Endothelial cell of umbilical vein (primary cell): ENCODE results near the gene PLAGL2. TPM values are rescaled to one million over a fixed set of nuclear protein-coding genes. Genes with fewer than 3 reads are reported as not detected.

Experiments used
- BruUV-seq: library from RNA; stranded (reverse); fragments of 400-500 nt; replicated peaks from 2 replicates; lab custom pipeline; 2021; lab: Mats Ljungman, UMichigan
- CTCF ChIA-PET: fragments of 300-600, 350-600 bp; sonication (Branson Sonifier 250); formaldehyde crosslinking; loops from one replicate; lab custom pipeline; 2021; ENCODE audit warnings: antibody characterized with exemption, inconsistent platforms; lab: Charles Lee
- POLR2A ChIA-PET: fragments of 300-600, 350-600 bp; sonication (Branson Sonifier 250); formaldehyde crosslinking; loops from one replicate; lab custom pipeline; 2021; ENCODE audit warnings: antibody characterized with exemption, inconsistent platforms; lab: Charles Lee
- DNase-seq: peaks from one replicate; pipeline ENCODE4 v3.0.0-alpha.2; 2011; ENCODE audit warnings: low read depth, low spot score
- FAIRE-seq: peaks from 2 replicates; lab custom pipeline; 2011; peaks lifted over from hg19 to GRCh38; lab: Jason Lieb, UNC
- H2AFZ ChIP-seq: 2 replicates; pipeline ENCODE4 v1.6.0; 2012; ENCODE audit warnings: low read depth, low read length, control low read depth, inconsistent platforms
- H3K27ac ChIP-seq: 2 replicates; pipeline ENCODE4 v1.5.1; 2011; ENCODE audit warnings: low read depth, mild to moderate bottlenecking, control low read depth, low read length, moderate library complexity; ENCODE audit not compliant: insufficient read depth
- H3K27me3 ChIP-seq, 2 experiments: 2 replicates each; pipeline versions ENCODE4 v1.6.0 to v1.6.1; 2011; ENCODE audit warnings: low read length in 2 of 2, mixed read lengths in 1 of 2; ENCODE audit not compliant: control insufficient read depth in 2 of 2, insufficient read depth in 2 of 2
- H3K36me3 ChIP-seq, 2 experiments: 2 replicates in 1 of 2; 3 replicates in 1 of 2; pipeline ENCODE4 v1.5.1; 2011; ENCODE audit warnings: low read length in 2 of 2, mild to moderate bottlenecking in 1 of 2, moderate library complexity in 1 of 2; ENCODE audit not compliant: control insufficient read depth in 2 of 2, insufficient read depth in 2 of 2; ENCODE audit errors: extremely low read depth in 1 of 2
- H3K4me1 ChIP-seq: 3 replicates; pipeline ENCODE4 v1.5.1; 2011; ENCODE audit warnings: mild to moderate bottlenecking, low read length; ENCODE audit not compliant: control insufficient read depth, insufficient read depth; ENCODE audit errors: extremely low read depth
- H3K4me2 ChIP-seq: 2 replicates; pipeline ENCODE4 v1.6.1; 2011; ENCODE audit warnings: low read length, control low read depth, mixed read lengths; ENCODE audit not compliant: insufficient read depth
- H3K4me3 ChIP-seq, 3 experiments: fragments of 200-600 bp in 1 of 3; sonication (generic), shearing (Covaris generic) in 1 of 3; replicated peaks in 1 of 3; 2 replicates each; pipeline ENCODE4 v1.5.1; 2011 to 2016; ENCODE audit warnings: control low read depth in 3 of 3, low read length in 3 of 3, mild to moderate bottlenecking in 2 of 3, inconsistent platforms in 1 of 3, low read depth in 1 of 3, moderate library complexity in 1 of 3; ENCODE audit not compliant: insufficient read depth in 1 of 3
- H3K79me2 ChIP-seq: 2 replicates; pipeline ENCODE4 v1.6.0; 2012; ENCODE audit warnings: low read length, inconsistent platforms; ENCODE audit not compliant: control insufficient read depth, insufficient read depth
- H3K9ac ChIP-seq: replicated peaks from 2 replicates; pipeline ENCODE3; 2011; ENCODE audit warnings: low read length, control low read depth; ENCODE audit not compliant: insufficient read depth; ENCODE audit errors: extremely low read depth
- H3K9me1 ChIP-seq: replicated peaks from 3 replicates; pipeline ENCODE4 v1.6.0; 2011; ENCODE audit warnings: mild to moderate bottlenecking, low read length; ENCODE audit not compliant: control insufficient read depth, insufficient read depth; ENCODE audit errors: extremely low read depth
- H3K9me3 ChIP-seq: replicated peaks from 2 replicates; pipeline ENCODE4 v1.5.1; 2012; ENCODE audit warnings: low read length, inconsistent platforms; ENCODE audit not compliant: control insufficient read depth, insufficient read depth
- H4K20me1 ChIP-seq: replicated peaks from 2 replicates; pipeline ENCODE3; 2011; ENCODE audit warnings: mild to moderate bottlenecking, low read length; ENCODE audit not compliant: control insufficient read depth, insufficient read depth; ENCODE audit errors: extremely low read depth
- GATA2 ChIP-seq: IDR thresholded peaks from 2 replicates; pipeline ENCODE4 v1.7.0; 2011; ENCODE audit warnings: low read depth, mild to moderate bottlenecking, moderate library complexity, mixed read lengths, low read length; ENCODE audit not compliant: insufficient read length, insufficient read depth
- POLR2A ChIP-seq: IDR thresholded peaks from 2 replicates; pipeline ENCODE4 v1.6.1; 2012; ENCODE audit warnings: low read depth, mild to moderate bottlenecking, control low read depth, low read length
- POLR2AphosphoS5 ChIP-seq: IDR thresholded peaks from 2 replicates; pipeline ENCODE4 v1.6.1; 2012; ENCODE audit warnings: low read depth, mild to moderate bottlenecking, control low read depth, low read length, moderate library complexity; ENCODE audit not compliant: insufficient read depth
- dilution Hi-C: fragments of 300-500 bp; cut with MboI; formaldehyde crosslinking; loops from one replicate; pipeline ENCODE4 v1.15.0; 2019; ENCODE audit warnings: low sequenced_read_pairs; ENCODE audit not compliant: extremely low pct_ligation_motif_present
- intact Hi-C: fragments of 100-400 bp; cut with micrococcal nuclease; formaldehyde crosslinking; loops from one replicate; pipeline ENCODE4 v1.10.0; 2022
- polyA plus RNA-seq, 4 experiments: library from polyadenylated mRNA; depleted of rRNA in 3 of 4; stranded (reverse) in 3 of 4; unstranded in 1 of 4; fragments of >200 nt; gene quantifications; 2 replicates each; pipeline versions ENCODE4 v1.2.1 to v1.2.3, GENCODE V29; 2011 to 2012; ENCODE audit warnings: missing spikeins in 1 of 4
- total RNA-seq: library from RNA; stranded (reverse); gene quantifications from 2 replicates; pipeline ENCODE4 v1.2.3, GENCODE V29; 2021
- TF ChIP-seq, protein P1 (sequence below): IDR thresholded peaks from 2 replicates; pipeline ENCODE4 v1.6.1; 2011; ENCODE audit not compliant: insufficient read depth, insufficient read length

The PLAGL2 gene
- total and polyA plus RNA-seq, 2 donors (not counting 3 experiments of a cell fraction or from before 2014, with no cell fraction given) = 8.2 to 15.2 TPM

DNA sequence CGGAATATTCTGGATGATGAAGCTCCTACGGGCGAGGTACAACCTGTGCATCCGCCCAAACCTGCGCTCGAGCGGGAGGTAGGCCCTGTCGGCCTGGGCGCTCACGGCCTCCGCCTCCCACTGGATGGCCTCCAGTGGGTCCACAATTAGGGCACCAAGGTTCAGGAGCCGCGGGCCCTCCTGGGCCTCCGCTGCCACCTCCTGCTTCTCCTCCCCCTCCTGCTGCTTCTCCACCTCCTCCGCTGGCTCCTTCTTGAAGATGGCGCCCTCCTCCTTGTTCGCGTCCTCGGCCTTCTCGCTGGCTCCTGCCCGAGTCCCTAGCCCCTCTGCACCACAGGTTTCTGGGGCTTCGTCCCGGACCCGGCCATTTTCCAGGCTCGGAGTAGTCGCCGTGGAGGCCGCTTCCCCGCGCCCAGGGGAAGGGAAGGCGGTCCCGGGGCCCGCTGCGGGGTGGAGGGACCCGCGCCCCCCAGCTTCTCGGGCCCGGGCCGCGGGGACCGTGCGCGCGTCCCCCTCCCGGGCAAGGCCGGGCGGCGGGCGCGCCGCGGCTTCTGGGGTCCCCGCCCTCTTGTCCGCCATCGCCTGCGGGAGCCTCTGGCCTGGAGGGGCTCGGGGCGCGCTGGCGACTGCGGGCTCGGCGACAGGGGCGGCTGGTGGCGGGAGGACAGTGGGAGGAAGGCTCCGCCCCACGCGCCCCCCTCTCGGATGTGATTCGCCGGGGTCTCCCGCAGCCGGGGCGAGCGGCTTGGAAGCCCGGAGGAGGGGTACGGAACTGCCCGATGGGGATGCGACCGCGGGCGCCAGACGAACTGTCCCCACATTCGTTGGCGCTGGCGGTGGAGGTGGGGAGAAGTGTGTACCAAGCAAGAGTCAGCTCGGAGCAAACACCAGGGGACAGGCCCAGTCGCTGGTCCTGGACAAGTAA lies 17.6 kb downstream of the PLAGL2 start:
- Histone ChIP-seq H3K9me3 (no peaks in the 10 kb centered on the region), H3K27ac (peak overlapping the region; percentile 15), H3K4me1 (peaks cover 10% of the 10 kb centered on the region), H3K9me1 (no peaks in the 10 kb centered on the region), H4K20me1 (no peaks in the 10 kb centered on the region), H3K4me3 (peak overlapping the region; percentile 41 to 57 (median 52)), H3K4me2 (peak overlapping the region; percentile 73), H3K9ac (peak overlapping the region; percentile 79), H3K27me3 (no peaks in the 10 kb centered on the region), H3K79me2 (no peaks in the 10 kb centered on the region), H2AFZ (peak overlapping the region; percentile 94), H3K36me3 (peaks cover 0 to 3% of the 10 kb centered on the region in 2 experiments)
- FAIRE-seq (peak; percentile 70), DNase-seq (peak; percentile 41)
- intact Hi-C loops (no loop called here), dilution Hi-C loops (no loop called here)
- no TSS peak for BruUV-seq
- ChIA-PET POLR2A (no interaction called here), CTCF (interaction anchor here (2.0 kb wide), 1 partner anchor 9 kb away, joined by 5 read pairs; no protein-coding TSS in a partner anchor)
- TF ChIP-seq POLR2AphosphoS5 = no peak
- peak; percentile 23 for TF ChIP-seq POLR2A

DNA sequence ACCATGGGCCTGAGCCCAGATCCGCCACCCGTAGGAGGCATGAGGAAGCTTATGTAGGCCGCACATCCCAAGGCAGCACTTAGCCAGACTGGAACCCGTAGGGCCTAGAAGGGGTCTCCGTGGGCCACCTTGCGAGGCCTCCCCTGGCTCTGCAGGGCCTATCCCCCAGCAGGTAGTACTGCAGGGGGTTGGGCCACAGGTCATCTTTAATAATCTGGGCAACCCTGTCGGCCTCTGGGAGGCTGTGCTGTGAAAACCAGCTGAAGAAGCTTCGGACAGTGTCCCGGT lies 18.5 kb downstream of the PLAGL2 start:
- Histone ChIP-seq H3K9me3 (no peaks in the 10 kb centered on the region), H3K9me1 (no peaks in the 10 kb centered on the region), H3K9ac (peak overlapping the region; percentile 79), H3K27ac (no peak overlapping the region), H4K20me1 (no peaks in the 10 kb centered on the region), H2AFZ (no peak overlapping the region), H3K4me1 (peaks cover 10% of the 10 kb centered on the region), H3K36me3 (peaks cover 0 to 3% of the 10 kb centered on the region in 2 experiments), H3K4me3 (no peak overlapping the region), H3K79me2 (no peaks in the 10 kb centered on the region), H3K4me2 (no peak overlapping the region), H3K27me3 (no peaks in the 10 kb centered on the region)
- no peak for TF ChIP-seq GATA2
- TF ChIP-seq, protein P1, sequence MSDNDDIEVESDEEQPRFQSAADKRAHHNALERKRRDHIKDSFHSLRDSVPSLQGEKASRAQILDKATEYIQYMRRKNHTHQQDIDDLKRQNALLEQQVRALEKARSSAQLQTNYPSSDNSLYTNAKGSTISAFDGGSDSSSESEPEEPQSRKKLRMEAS = no peak
- POLR2A ChIA-PET = no interaction called here
- DNase-seq (no peak), FAIRE-seq (no peak)
- dilution Hi-C loops = no loop called here
- CTCF ChIA-PET = no interaction called here
- no TSS peak for BruUV-seq
- intact Hi-C loops = no loop called here
